Sigmoid colon (tissue), 7 donors: Measurements from ENCODE around the gene CCDC171. TPM values are rescaled to one million over a fixed set of nuclear protein-coding genes. Genes with fewer than 3 reads are reported as not detected.

ENCODE experiments used
- DNase-seq: peaks from one replicate; pipeline ENCODE4 v3.0.0-alpha.2; 2019
- H3K27ac ChIP-seq, 4 donors: fragments of 200-600 bp; sonication (generic); one replicate each; pipeline ENCODE4 v1.5.1; 2016 to 2019; ENCODE audit warnings: mild to moderate bottlenecking in 1 of 4
- H3K27me3 ChIP-seq, 3 donors: fragments of 200-600 bp; sonication (generic); one replicate each; pipeline ENCODE4 v1.5.1; 2019; ENCODE audit warnings: mild to moderate bottlenecking in 1 of 3
- H3K36me3 ChIP-seq, 4 donors: fragments of 200-600 bp; sonication (generic); one replicate each; pipeline ENCODE4 v1.5.1; 2016 to 2019
- H3K4me1 ChIP-seq, 4 donors: fragments of 200-600 bp; sonication (generic); one replicate each; pipeline ENCODE4 v1.5.1; 2017 to 2019
- H3K4me3 ChIP-seq, 4 donors: fragments of 200-600 bp; sonication (generic); one replicate each; pipeline ENCODE4 v1.5.1; 2017 to 2019; ENCODE audit warnings: mild to moderate bottlenecking in 2 of 4, moderate library complexity in 1 of 4
- H3K9me3 ChIP-seq, 4 donors: fragments of 200-600 bp in 3 of 4; sonication (generic) in 3 of 4; one replicate each; pipeline versions ENCODE4 v1.5.1 to v1.6.1; 2013 to 2019
- CTCF ChIP-seq, 4 experiments: fragments of 450-650 bp in 3 of 4; fragments of 200-600 bp in 1 of 4; IDR thresholded peaks; one replicate each; pipeline ENCODE4 v1.5.1; 2016 to 2019; ENCODE audit warnings: antibody characterized with exemption in 4 of 4, mild to moderate bottlenecking in 3 of 4, moderate library complexity in 2 of 4
- EP300 ChIP-seq, 4 donors: sonication (generic); formaldehyde crosslinking; IDR thresholded peaks; one replicate each; pipeline ENCODE4 v1.6.1; 2017; ENCODE audit warnings: antibody characterized with exemption in 4 of 4
- POLR2A ChIP-seq, 2 donors: fragments of 450-650 bp; IDR thresholded peaks; one replicate each; pipeline ENCODE4 v1.6.1; 2016; ENCODE audit warnings: antibody characterized with exemption in 2 of 2, mild to moderate bottlenecking in 2 of 2, moderate library complexity in 2 of 2
- POLR2AphosphoS5 ChIP-seq, 4 donors: sonication (generic); formaldehyde crosslinking; IDR thresholded peaks; one replicate each; pipeline ENCODE4 v1.6.1; 2017; ENCODE audit warnings: antibody characterized with exemption in 4 of 4
- WGBS, 2 donors: extraction: QIAGEN DNeasy Blood & Tissue Kit; methylation state at CpG; one replicate each; pipeline ENCODE4 v1.1.7; 2013; 5-methylcytosine and 5-hydroxymethylcytosine counted together
- intact Hi-C: fragments of 100-400 bp; cut with DNase I; formaldehyde crosslinking; loops from one replicate; pipeline ENCODE4 v1.15.1; 2023
- polyA plus RNA-seq, 3 donors: library from polyadenylated mRNA; stranded (reverse); fragments of 200-250 nt; gene quantifications; one replicate each; pipeline ENCODE4 v1.2.3, GENCODE V29; 2013
- small RNA-seq, 3 donors: library from RNA; depleted of rRNA; stranded (forward); fragments of <200 nt; gene quantifications; one replicate each; pipeline ENCODE3, GENCODE V24; 2016
- total RNA-seq, 4 donors: library from RNA; depleted of rRNA; stranded (reverse); fragments of >200 nt; gene quantifications; one replicate each; pipeline ENCODE4 v1.1.0, GENCODE V29; 2016
- donor health status: healthy with polysubstance abuse.
- donor health status: Bipolar disorder and iron deficiency.
- donor health status: healthy.

CCDC171 gene
- total and polyA plus RNA-seq, 7 donors: 0.46 to 6.1 (median 2.9) TPM

- no peak for DNase-seq
- Histone ChIP-seq H3K36me3 (no peaks in the 10 kb centered on the region), H3K27me3 (no peaks in the 10 kb centered on the region), H3K27ac (no peak overlapping the region), H3K4me1 (no peaks in the 10 kb centered on the region), H3K4me3 (no peak overlapping the region), H3K9me3 (no peaks in the 10 kb centered on the region)
- intact Hi-C loops: no loop called here
- WGBS, 2 donors: 95% methylated on average over 1 of the region's 1 CpG
- TF ChIP-seq POLR2AphosphoS5 (IDR thresholded peaks at IDR 0.05) (no peak), CTCF (IDR thresholded peaks at IDR 0.05) (no peak), POLR2A (IDR thresholded peaks at IDR 0.05) (no peak), EP300 (IDR thresholded peaks at IDR 0.05) (no peak)
Measured at GRCh38 chr9:16023446-16023845, 470.6 kb downstream of the CCDC171 start.

Small RNAs within 50 kb of the gene (small RNA-seq; reads per million reads assigned to genes)
- gene AL513423.1 (0 reads per million in 3 donors), gene HMGN2P16 (0 reads per million in 3 donors), gene RN7SL98P (0 reads per million in 3 donors), gene RNU6-14P (0 reads per million in 3 donors), gene RNU6-246P (0 reads per million in 3 donors)

Other genes with a start within 250 kb of the CCDC171 start
- gene TTC39B, start 245.8 kb upstream of the CCDC171 start, total RNA-seq: 10 to 100 TPM in 3 of 4 donors, 1 to 10 TPM in 1; 9.1 to 15.8 (median 13.8) TPM
- 1 to 10 TPM; 4.2 to 8.9 (median 7.4) TPM for gene TTC39B, start 245.8 kb upstream of the CCDC171 start, polyA plus RNA-seq
- gene SNAPC3, start 130.2 kb upstream of the CCDC171 start, total RNA-seq: 10 to 100 TPM; 28.4 to 41.5 (median 32.5) TPM
- gene SNAPC3, start 130.2 kb upstream of the CCDC171 start, polyA plus RNA-seq: 10 to 100 TPM; 16.2 to 21.7 (median 21.2) TPM
- gene PSIP1, start 42.1 kb upstream of the CCDC171 start, total RNA-seq: 10 to 100 TPM; 65.7 to 89.1 (median 72.2) TPM
- gene PSIP1, start 42.1 kb upstream of the CCDC171 start, polyA plus RNA-seq: 10 to 100 TPM; 10.9 to 29.5 (median 18.0) TPM